ENCODE measurements around the gene NAP1L4. TPM values are rescaled to one million over a fixed set of nuclear protein-coding genes. Genes with fewer than 3 reads are reported as not detected.

Gene NAP1L4
- total RNA-seq, 1 experiment from 2014 or later: 189 TPM

- TF ChIP-seq ZNF532 (CRISPR knock-in tag; IDR thresholded peaks at IDR 0.05; ENCODE audit: borderline replicate concordance) (no peak), ATF2 (CRISPR knock-in tag; IDR thresholded peaks at IDR 0.05; ENCODE audit: borderline replicate concordance, low read depth) (no peak)
Measured at GRCh38 chr11:2991452-2992233, 486 bp downstream of the NAP1L4 start (continued).

GRCh38 chr11:2990617-2991451 lies 1.3 kb downstream of the NAP1L4 start:
- POLR2A ChIA-PET: interaction anchor here (0.5 kb wide), 1 partner anchor 56 kb away, joined by 3 read pairs; no protein-coding TSS in a partner anchor
- Mint-ChIP-seq H3K27me3 (ENCODE audit: low read depth) (no peaks in the 10 kb centered on the region; the same call in 1 of the 2 replicates), H3K4me1 (peaks cover 32% of the 10 kb centered on the region), H3K27ac (peak overlapping the region; percentile 79), H3K9me3 (no peaks in the 10 kb centered on the region), H3K36me3 (peaks cover 12% of the 10 kb centered on the region), H3K4me3 (peak overlapping the region; percentile 99)
- CTCF ChIA-PET: interaction anchor here (0.9 to 1.6 kb wide), 4 partner anchors 10 to 570 kb away, joined by 3 to 4 read pairs (median 3); no protein-coding TSS in a partner anchor
- ATAC-seq (no peak), DNase-seq (ENCODE audit: low spot score) (no peak)
- TF ChIP-seq E2F1 (CRISPR knock-in tag; IDR thresholded peaks at IDR 0.05) (no peak), ZNF281 (CRISPR knock-in tag; IDR thresholded peaks at IDR 0.05) (no peak), NFATC4 (CRISPR knock-in tag; IDR thresholded peaks at IDR 0.05) (no peak), OVOL2 (CRISPR knock-in tag; IDR thresholded peaks at IDR 0.05; ENCODE audit: borderline replicate concordance) (no peak), ATF3 (CRISPR knock-in tag; conservative IDR thresholded peaks at IDR 0.05) (no peak), ZNF138 (CRISPR knock-in tag; conservative IDR thresholded peaks at IDR 0.05) (no peak), NR3C1 (CRISPR knock-in tag; conservative IDR thresholded peaks at IDR 0.05; ENCODE audit: low read depth) (no peak), ZNF671 (CRISPR knock-in tag; IDR thresholded peaks at IDR 0.05) (no peak), ESRRA (CRISPR knock-in tag; IDR thresholded peaks at IDR 0.05; ENCODE audit: borderline replicate concordance) (no peak), ZNF532 (CRISPR knock-in tag; IDR thresholded peaks at IDR 0.05; ENCODE audit: borderline replicate concordance) (no peak), CREM (CRISPR knock-in tag; IDR thresholded peaks at IDR 0.05) (no peak), ERG (CRISPR knock-in tag; IDR thresholded peaks at IDR 0.05) (no peak)

All from WTC11 (cell line).